MCF 10A (cell line): Measurements from ENCODE around the gene SCARB2. TPM values are rescaled to one million over a fixed set of nuclear protein-coding genes. Genes with fewer than 3 reads are reported as not detected.

Source experiments
- BruUV-seq: library from RNA; stranded (reverse); fragments of 400-500 nt; replicated peaks from 2 replicates; lab custom pipeline; 2021; lab: Mats Ljungman, UMichigan
- CTCF ChIA-PET: fragments of 300-600 bp; sonication (Branson Sonifier 250); formaldehyde crosslinking; extraction: SDS; loops from one replicate; lab custom pipeline; 2021; ENCODE audit warnings: antibody characterized with exemption, inconsistent platforms; lab: Yijun Ruan, JAX
- POLR2A ChIA-PET: fragments of 300-600, 350-650 bp; sonication (Branson Sonifier 250); formaldehyde crosslinking; extraction: SDS; loops from one replicate; lab custom pipeline; 2020; ENCODE audit warnings: antibody characterized with exemption, inconsistent platforms; lab: Yijun Ruan, JAX
- DNase-seq: peaks from one replicate; pipeline ENCODE4 v3.0.0-alpha.2; 2018; ENCODE audit not compliant: unreplicated experiment
- H3K27ac Mint-ChIP-seq: one replicate; pipeline ENCODE4 v1.8.0; 2022; ENCODE audit warnings: mild to moderate bottlenecking, low read depth, mixed read lengths; ENCODE audit not compliant: unreplicated experiment
- H3K27me3 Mint-ChIP-seq: one replicate; pipeline ENCODE4 v1.8.0; 2022; ENCODE audit warnings: mixed read lengths; ENCODE audit not compliant: insufficient read depth, unreplicated experiment
- H3K36me3 Mint-ChIP-seq: one replicate; pipeline ENCODE4 v1.8.0; 2022; ENCODE audit warnings: mild to moderate bottlenecking, moderate library complexity, mixed read lengths; ENCODE audit not compliant: insufficient read depth, unreplicated experiment
- H3K4me1 Mint-ChIP-seq: one replicate; pipeline ENCODE4 v1.8.0; 2022; ENCODE audit warnings: mixed read lengths; ENCODE audit not compliant: insufficient read depth, unreplicated experiment
- H3K4me3 Mint-ChIP-seq: one replicate; pipeline ENCODE4 v1.8.0; 2022; ENCODE audit warnings: mild to moderate bottlenecking, moderate library complexity, mixed read lengths; ENCODE audit not compliant: unreplicated experiment
- H3K9me3 Mint-ChIP-seq: one replicate; pipeline ENCODE4 v1.8.0; 2022; ENCODE audit warnings: mixed read lengths; ENCODE audit not compliant: unreplicated experiment
- CTCF ChIP-seq: fragments of 200-600 bp; IDR thresholded peaks from one replicate; pipeline ENCODE4 v1.8.0; 2022; ENCODE audit warnings: antibody characterized with exemption, mild to moderate bottlenecking; ENCODE audit not compliant: unreplicated experiment
- intact Hi-C: fragments of 100-400 bp; cut with micrococcal nuclease; formaldehyde crosslinking; loops from 2 replicates; pipeline ENCODE4 v1.14.1; 2022
- total RNA-seq: library from RNA; stranded (reverse); gene quantifications from 2 replicates; pipeline ENCODE4 v1.2.3, GENCODE V29; 2022

The SCARB2 gene
- total RNA-seq, 1 experiment from 2014 or later: 67.2 TPM

GRCh38 chr4:76177709-76178108, 35.9 kb downstream of the SCARB2 start:
- DNase-seq: no peak

GRCh38 chr4:76175336-76175735, 38.3 kb downstream of the SCARB2 start:
- Mint-ChIP-seq H3K4me3 (no peak overlapping the region), H3K27me3 (no peaks in the 10 kb centered on the region), H3K9me3 (no peaks in the 10 kb centered on the region), H3K27ac (no peak overlapping the region), H3K4me1 (no peaks in the 10 kb centered on the region), H3K36me3 (peaks cover 51% of the 10 kb centered on the region)
- ChIA-PET POLR2A (interaction anchor here (0.6 to 1.2 kb wide), 2 partner anchors 38 to 310 kb away, joined by 3 to 4 read pairs; partner anchors contain the start of gene SCARB2), CTCF (interaction anchor here (1.4 kb wide), 1 partner anchor 252 kb away, joined by 3 read pairs; no protein-coding TSS in a partner anchor)
- intact Hi-C loops: no loop called here
- TF ChIP-seq CTCF: no peak
- BruUV-seq: no TSS peak
- no peak for DNase-seq

More at GRCh38 chr4:76177709-76178108, 35.9 kb downstream of the SCARB2 start:
- Mint-ChIP-seq H3K36me3 (peaks cover 40% of the 10 kb centered on the region), H3K4me3 (no peak overlapping the region), H3K4me1 (peaks cover 8% of the 10 kb centered on the region), H3K27ac (no peak overlapping the region), H3K27me3 (no peaks in the 10 kb centered on the region), H3K9me3 (no peaks in the 10 kb centered on the region)
- ChIA-PET POLR2A (interaction anchor here (1.3 to 3.6 kb wide), 3 partner anchors 31 to 240 kb away, joined by 3 to 19 read pairs (median 3); partner anchors contain the start of gene SCARB2), CTCF (interaction anchor here (0.7 to 4.0 kb wide), 7 partner anchors 9 to 327 kb away, joined by 3 to 44 read pairs (median 4); no protein-coding TSS in a partner anchor)
- BruUV-seq: no TSS peak
- no peak for TF ChIP-seq CTCF
- intact Hi-C loops: loop anchor here (2.0 kb wide), 1 partner anchor 73 kb away; the partner anchor contains the start of gene FAM47E

- intact Hi-C loops: no loop called here
- TF ChIP-seq CTCF: no peak
- no peak overlapping the region for H3K27ac Mint-ChIP-seq
- H3K36me3 Mint-ChIP-seq: peaks cover 46% of the 10 kb centered on the region
- H3K4me1 Mint-ChIP-seq: no peaks in the 10 kb centered on the region
- no peaks in the 10 kb centered on the region for H3K9me3 Mint-ChIP-seq
- no peak overlapping the region for H3K4me3 Mint-ChIP-seq
- DNase-seq: no peak
- BruUV-seq: no TSS peak
- POLR2A ChIA-PET: no interaction called here
- H3K27me3 Mint-ChIP-seq: no peaks in the 10 kb centered on the region
- CTCF ChIA-PET: interaction anchor here (0.6 to 1.7 kb wide), 3 partner anchors 128 to 510 kb away, joined by 3 to 5 read pairs (median 3); no protein-coding TSS in a partner anchor
Measured at GRCh38 chr4:76174216-76174615, 39.4 kb downstream of the SCARB2 start.

GRCh38 chr4:76168688-76169087, 44.9 kb downstream of the SCARB2 start:
- H3K27me3 Mint-ChIP-seq: no peaks in the 10 kb centered on the region
- no peak overlapping the region for H3K4me3 Mint-ChIP-seq
- ChIA-PET POLR2A (interaction anchor here (0.5 to 0.7 kb wide), 3 partner anchors 20 to 215 kb away, joined by 3 to 4 read pairs (median 4); no protein-coding TSS in a partner anchor), CTCF (interaction anchor here (0.6 to 3.7 kb wide), 3 partner anchors 9 to 259 kb away, joined by 3 to 29 read pairs (median 4); no protein-coding TSS in a partner anchor)
- no TSS peak for BruUV-seq
- intact Hi-C loops: no loop called here
- no peak for TF ChIP-seq CTCF
- H3K9me3 Mint-ChIP-seq: no peaks in the 10 kb centered on the region
- no peak for DNase-seq
- no peak overlapping the region for H3K27ac Mint-ChIP-seq
- H3K36me3 Mint-ChIP-seq: peaks cover 78% of the 10 kb centered on the region
- H3K4me1 Mint-ChIP-seq: no peaks in the 10 kb centered on the region
